Right ventricle myocardium inferior (tissue), 1 donor: ENCODE measurements around the gene HLA-DMA. TPM values are rescaled to one million over a fixed set of nuclear protein-coding genes. Genes with fewer than 3 reads are reported as not detected.

Experiments
- ATAC-seq: fragments of 200-7000 bp; cut with Tn5 transposase; one replicate; pipeline ENCODE4 v1.9.1; 2020; ENCODE audit warnings: mild to moderate bottlenecking, moderate library complexity
- DNase-seq: peaks from one replicate; pipeline ENCODE4 v3.0.0; 2021; ENCODE audit errors: missing footprints
- intact Hi-C: fragments of 100-400 bp; cut with DNase I; formaldehyde crosslinking; loops from one replicate; pipeline ENCODE4 v1.11.0; 2022
- total RNA-seq: library from RNA; stranded (reverse); fragmentation: NEBNext Ultra II Directional; extraction: Animal tissue kit (Norgen Biotek cat#: 25700); gene quantifications from one replicate; pipeline ENCODE4 v1.2.1, GENCODE V29; 2021
- donor health status: DM: no; HTN: yes; CAD: no; lungs with severe emphysema.

Gene HLA-DMA
- total RNA-seq, 1 donor from 2014 or later = 19.7 TPM

GRCh38 chr6:32967151-32968091 lies 14.5 kb upstream of the HLA-DMA start:
- ATAC-seq (no peak), DNase-seq (no peak)
- intact Hi-C loops = loop anchor here (5.0 kb wide), 1 partner anchor 35 kb away; no protein-coding TSS in a partner anchor

- intact Hi-C loops = loop anchor here (5.0 kb wide), 1 partner anchor 32 kb away; no protein-coding TSS in a partner anchor
- DNase-seq = no peak
- no peak for ATAC-seq
Measured at GRCh38 chr6:32964776-32965175, 11.9 kb upstream of the HLA-DMA start.

GRCh38 chr6:32963866-32964265 lies 11.0 kb upstream of the HLA-DMA start:
- no peak for DNase-seq
- intact Hi-C loops = no loop called here
- ATAC-seq = no peak

GRCh38 chr6:32962213-32962826 lies 9.4 kb upstream of the HLA-DMA start:
- intact Hi-C loops = no loop called here
- no peak for DNase-seq
- ATAC-seq = no peak

- no peak for ATAC-seq
- intact Hi-C loops = no loop called here
Measured at GRCh38 chr6:32960563-32960962, 7.7 kb upstream of the HLA-DMA start.

GRCh38 chr6:32956176-32956575 lies 3.3 kb upstream of the HLA-DMA start:
- DNase-seq = no peak
- ATAC-seq = no peak
- intact Hi-C loops = no loop called here

More at GRCh38 chr6:32960563-32960962, 7.7 kb upstream of the HLA-DMA start:
- no peak for DNase-seq

- no peak for ATAC-seq
- intact Hi-C loops = no loop called here
- no peak for DNase-seq
Measured at GRCh38 chr6:32954986-32955802, 2.3 kb upstream of the HLA-DMA start.

GRCh38 chr6:32954267-32954666 lies 1.4 kb upstream of the HLA-DMA start:
- DNase-seq = no peak
- ATAC-seq = no peak
- intact Hi-C loops = no loop called here

- intact Hi-C loops = loop anchor here (2.0 kb wide), 2 partner anchors 19 to 59 kb away; no protein-coding TSS in a partner anchor
- ATAC-seq (no peak), DNase-seq (no peak)
Measured at GRCh38 chr6:32953775-32954174, 878 bp upstream of the HLA-DMA start.

- ATAC-seq (no peak), DNase-seq (no peak)
- intact Hi-C loops = no loop called here
Measured at GRCh38 chr6:32950449-32950848, 2.4 kb downstream of the HLA-DMA start.

GRCh38 chr6:32950010-32950409 lies 2.9 kb downstream of the HLA-DMA start:
- intact Hi-C loops = no loop called here
- no peak for DNase-seq
- no peak for ATAC-seq

GRCh38 chr6:32949113-32949512 lies 3.8 kb downstream of the HLA-DMA start:
- DNase-seq = no peak
- intact Hi-C loops = no loop called here
- ATAC-seq = no peak

- intact Hi-C loops = no loop called here
- no peak for DNase-seq
- no peak for ATAC-seq
Measured at GRCh38 chr6:32947552-32948465, 5.1 kb downstream of the HLA-DMA start.

GRCh38 chr6:32946893-32947292 lies 6.0 kb downstream of the HLA-DMA start:
- DNase-seq (no peak), ATAC-seq (no peak)
- intact Hi-C loops = no loop called here

- ATAC-seq = no peak
- DNase-seq = no peak
- intact Hi-C loops = no loop called here
Measured at GRCh38 chr6:32945953-32946352, 6.9 kb downstream of the HLA-DMA start.

- DNase-seq = no peak
- intact Hi-C loops = no loop called here
- no peak for ATAC-seq
Measured at GRCh38 chr6:32945108-32945760, 7.7 kb downstream of the HLA-DMA start.

GRCh38 chr6:32943864-32944649 lies 8.8 kb downstream of the HLA-DMA start:
- DNase-seq (no peak), ATAC-seq (peak; percentile 53)
- intact Hi-C loops = no loop called here
